IPS DF 4.7 (cell line): ENCODE results near the gene HES7.
"Not testable (repeated sequence)": the region's sequence is repeated elsewhere in the genome, so short reads cannot be mapped to it uniquely, and the experiment has no call there.

Source experiments
- DNase-seq: peaks from one replicate; pipeline ENCODE4 v3.0.0-alpha.2; 2013; ENCODE audit warnings: low spot score; ENCODE audit errors: extremely low read depth

HES7 gene

GRCh38 chr17:8103549-8103948, 20.4 kb downstream of the HES7 start:
- DNase-seq, result no peak

- DNase-seq, result no peak
Observed at GRCh38 chr17:8101721-8102120, 22.2 kb downstream of the HES7 start.

GRCh38 chr17:8100763-8101162, 23.1 kb downstream of the HES7 start:
- DNase-seq, result no peak

- no peak for DNase-seq
Observed at GRCh38 chr17:8100111-8100510, 23.8 kb downstream of the HES7 start.

- DNase-seq, result no peak
Observed at GRCh38 chr17:8096541-8096940, 27.4 kb downstream of the HES7 start.

GRCh38 chr17:8095361-8095760, 28.5 kb downstream of the HES7 start:
- DNase-seq, result no peak

- no peak for DNase-seq
Observed at GRCh38 chr17:8091033-8091687, 32.7 kb downstream of the HES7 start.

- no peak for DNase-seq
Observed at GRCh38 chr17:8089728-8090127, 34.2 kb downstream of the HES7 start.

GRCh38 chr17:8087952-8088230, 36.0 kb downstream of the HES7 start:
- no peak for DNase-seq

GRCh38 chr17:8087075-8087951, 36.6 kb downstream of the HES7 start, which contains the start of gene ALOX12B:
Gene ALOX12B, minus strand, starts transcription at chr17:8087716. Its CDS starts 274 bp downstream, at chr17:8087442.
- no peak for DNase-seq

GRCh38 chr17:8084250-8084649, 39.7 kb downstream of the HES7 start:
- no peak for DNase-seq

GRCh38 chr17:8082292-8082691, 41.6 kb downstream of the HES7 start:
- no peak for DNase-seq

- no peak for DNase-seq
Observed at GRCh38 chr17:8081876-8082275, 42.0 kb downstream of the HES7 start.

GRCh38 chr17:8080799-8081219, 43.1 kb downstream of the HES7 start:
- no peak for DNase-seq

- DNase-seq, result no peak
Observed at GRCh38 chr17:8080208-8080798, 43.6 kb downstream of the HES7 start.

GRCh38 chr17:8079291-8080207, 44.4 kb downstream of the HES7 start:
- no peak for DNase-seq

- DNase-seq, result not testable (repeated sequence)
Observed at GRCh38 chr17:8077939-8078338, 46.0 kb downstream of the HES7 start.

- DNase-seq, result no peak
Observed at GRCh38 chr17:8076502-8077266, 47.2 kb downstream of the HES7 start.

GRCh38 chr17:8075574-8076342, 48.1 kb downstream of the HES7 start:
- no peak for DNase-seq

- no peak for DNase-seq
Observed at GRCh38 chr17:8075081-8075480, 48.8 kb downstream of the HES7 start.
